ENCODE data around the gene SLC23A1.

DNA sequence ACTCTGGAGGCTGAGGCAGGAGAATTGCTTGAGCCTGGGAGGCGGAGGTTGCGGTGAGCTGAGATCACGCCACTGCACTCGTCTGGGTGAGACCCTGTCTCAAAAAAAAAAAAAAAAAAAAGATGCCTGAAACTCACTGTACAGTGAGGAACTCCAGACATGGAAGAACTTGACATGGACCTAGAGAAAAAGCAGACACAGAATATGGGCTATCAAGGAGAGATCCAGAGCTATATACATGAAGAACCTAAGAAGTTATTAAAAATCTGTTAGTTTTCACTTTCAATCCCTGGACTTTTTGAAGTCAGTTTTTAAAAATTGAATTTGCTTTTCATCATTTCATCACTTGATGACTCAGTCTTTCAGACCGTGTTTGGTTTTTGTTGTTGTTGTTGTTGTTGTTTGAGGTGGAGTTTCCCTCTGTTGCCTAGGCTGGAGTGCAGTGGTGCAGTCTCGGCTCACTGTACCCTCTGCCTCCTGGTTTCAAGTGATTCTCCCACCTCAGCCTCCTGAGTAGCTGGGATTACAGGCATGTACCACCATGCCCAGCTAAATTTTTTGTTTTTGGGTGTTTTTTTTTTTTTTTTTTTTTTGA lies 21.2 kb downstream of the SLC23A1 start:
- TF ChIP-seq ZBTB12 (CRISPR knock-in tag; IDR thresholded peaks at IDR 0.05) = no peak
- TF ChIP-seq SETDB1 (IDR thresholded peaks at IDR 0.05; ENCODE audit: low read length) = no peak
- TF ChIP-seq POLR2A (conservative IDR thresholded peaks at IDR 0.05) = no peak
- no peak for TF ChIP-seq HNRNPH1 (optimal IDR thresholded peaks at IDR 0.05; ENCODE audit: low read depth, low read length)
- TF ChIP-seq CBX5 (IDR thresholded peaks at IDR 0.05; ENCODE audit: borderline replicate concordance, low read depth) = no peak
- TF ChIP-seq, protein P1, sequence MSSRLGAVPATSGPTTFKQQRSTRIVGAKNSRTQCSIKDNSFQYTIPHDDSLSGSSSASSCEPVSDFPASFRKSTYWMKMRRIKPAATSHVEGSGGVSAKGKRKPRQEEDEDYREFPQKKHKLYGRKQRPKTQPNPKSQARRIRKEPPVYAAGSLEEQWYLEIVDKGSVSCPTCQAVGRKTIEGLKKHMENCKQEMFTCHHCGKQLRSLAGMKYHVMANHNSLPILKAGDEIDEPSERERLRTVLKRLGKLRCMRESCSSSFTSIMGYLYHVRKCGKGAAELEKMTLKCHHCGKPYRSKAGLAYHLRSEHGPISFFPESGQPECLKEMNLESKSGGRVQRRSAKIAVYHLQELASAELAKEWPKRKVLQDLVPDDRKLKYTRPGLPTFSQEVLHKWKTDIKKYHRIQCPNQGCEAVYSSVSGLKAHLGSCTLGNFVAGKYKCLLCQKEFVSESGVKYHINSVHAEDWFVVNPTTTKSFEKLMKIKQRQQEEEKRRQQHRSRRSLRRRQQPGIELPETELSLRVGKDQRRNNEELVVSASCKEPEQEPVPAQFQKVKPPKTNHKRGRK (tag; IDR thresholded peaks at IDR 0.05) = no peak
